ENCODE measurements around the gene LILRB2.
"Not testable (repeated sequence)": the region's sequence is repeated elsewhere in the genome, so short reads cannot be mapped to it uniquely, and the experiment has no call there.

The LILRB2 gene

DNA sequence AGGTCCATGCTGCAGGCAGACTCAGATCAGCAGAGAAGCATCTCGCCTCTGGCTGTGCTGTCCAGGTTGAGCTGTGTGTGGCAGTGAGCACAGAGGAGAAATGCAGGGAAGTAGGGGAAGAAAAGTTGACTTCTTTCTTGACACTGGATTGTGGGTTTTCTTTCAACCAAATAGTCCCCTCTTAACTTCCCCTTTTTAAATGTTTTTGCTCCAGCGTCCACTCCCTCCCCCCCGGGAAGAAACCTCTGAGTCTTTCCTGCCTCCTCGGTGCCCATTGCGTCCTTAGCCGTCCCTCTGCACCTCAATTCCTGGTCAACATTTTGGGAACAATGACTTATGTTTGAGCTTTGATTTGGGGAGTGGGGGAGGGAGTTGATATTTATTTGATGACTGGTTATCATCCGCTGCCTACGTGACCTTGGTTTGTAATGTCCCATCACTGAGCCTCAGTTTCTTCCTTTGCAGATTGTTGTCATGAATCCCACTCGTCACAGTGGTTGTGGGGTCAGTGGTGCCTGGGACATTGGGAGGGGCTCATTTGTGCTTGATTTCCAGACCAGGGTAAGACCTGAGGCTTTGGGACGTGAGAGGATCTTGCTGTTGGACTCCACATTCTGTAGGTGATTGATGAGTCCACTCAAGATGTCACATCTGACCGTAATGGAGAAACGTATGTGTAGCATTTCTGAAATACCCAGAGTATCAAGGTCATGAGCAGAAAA lies at the start of gene LILRB2:
Gene LILRB2, minus strand, starts transcription at position 104 of the 722 bp plus-strand sequence. CDS start 614 bp downstream, outside the sequence.
- no peak for DNase-seq (ENCODE audit: low read depth in 2 of 2)

DNA sequence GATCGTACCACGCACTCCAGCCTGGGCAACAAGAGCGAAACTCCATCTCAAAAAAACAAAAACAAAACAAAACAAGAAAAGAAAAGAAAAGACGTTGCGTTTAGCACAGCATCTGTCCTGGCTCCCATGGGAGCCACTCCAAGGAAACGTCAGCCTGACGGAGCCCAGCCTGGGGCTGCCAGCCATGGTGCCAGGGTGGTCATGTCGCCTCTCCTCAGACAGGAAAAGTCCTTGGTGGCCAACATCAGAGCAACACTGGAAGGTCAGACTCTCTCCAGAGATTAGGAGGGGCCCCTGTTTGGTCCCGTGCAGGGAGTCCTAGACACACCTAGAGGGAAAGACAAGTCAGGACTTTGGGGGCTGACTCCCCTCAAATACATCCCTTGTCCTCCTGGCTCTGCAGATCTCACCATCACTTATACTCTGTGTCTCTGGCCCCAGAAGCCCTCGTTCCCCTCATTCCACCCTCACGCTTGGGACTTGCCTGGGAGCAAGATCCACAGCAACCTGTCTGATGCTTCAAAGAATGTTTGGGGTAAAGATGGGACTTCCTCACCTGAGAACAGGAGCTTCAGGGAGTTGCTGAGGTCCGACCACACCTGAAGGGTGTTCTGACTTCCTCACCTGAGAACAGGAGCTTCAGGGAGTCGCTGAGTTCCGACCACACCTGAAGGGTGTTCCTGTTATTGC lies 48.7 kb upstream of the LILRB2 start:
- no peak for DNase-seq (ENCODE audit: low read depth in 2 of 2)

DNA sequence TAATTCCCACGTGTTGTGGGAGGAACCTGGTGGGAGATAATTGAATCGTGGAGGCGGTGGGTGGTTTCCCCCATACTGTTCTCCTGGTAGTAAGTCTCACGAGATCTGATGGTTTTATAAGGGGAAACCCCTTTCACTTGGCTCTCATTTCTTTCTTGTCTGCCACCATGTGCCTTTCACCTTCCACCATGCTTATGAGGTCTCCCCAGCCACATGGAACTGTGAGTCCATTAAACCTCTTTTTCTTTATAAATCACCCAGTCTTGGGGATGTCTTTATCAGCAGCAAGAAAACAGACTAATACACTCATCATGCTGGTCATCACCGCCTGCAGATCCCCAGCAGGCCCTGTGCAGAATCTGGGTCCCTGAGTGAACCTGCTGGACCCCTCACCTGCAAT lies 47.9 kb upstream of the LILRB2 start:
- DNase-seq (ENCODE audit: low read depth in 2 of 2): not testable (repeated sequence)

DNA sequence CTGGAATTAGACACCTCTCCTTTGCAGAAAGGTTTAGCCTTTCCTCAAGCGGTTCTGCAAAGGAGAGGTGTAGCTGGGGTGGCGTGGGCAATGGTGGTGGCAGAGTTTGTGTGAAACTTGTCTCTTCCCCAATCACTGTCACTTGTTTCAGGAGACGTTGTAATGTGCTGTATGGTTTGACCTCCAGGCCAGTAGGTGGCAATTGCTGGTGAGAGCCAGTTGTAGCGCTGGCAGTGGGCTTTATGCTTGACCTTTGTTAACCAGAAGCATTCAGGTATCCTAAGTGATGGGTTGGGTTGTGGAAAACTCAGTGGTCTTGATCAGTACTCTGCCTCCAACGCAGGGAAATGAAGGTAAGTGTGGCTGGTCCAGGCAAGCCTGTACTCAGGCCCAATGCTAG lies 44.7 kb upstream of the LILRB2 start:
- DNase-seq (ENCODE audit: low read depth in 2 of 2): no peak

DNA sequence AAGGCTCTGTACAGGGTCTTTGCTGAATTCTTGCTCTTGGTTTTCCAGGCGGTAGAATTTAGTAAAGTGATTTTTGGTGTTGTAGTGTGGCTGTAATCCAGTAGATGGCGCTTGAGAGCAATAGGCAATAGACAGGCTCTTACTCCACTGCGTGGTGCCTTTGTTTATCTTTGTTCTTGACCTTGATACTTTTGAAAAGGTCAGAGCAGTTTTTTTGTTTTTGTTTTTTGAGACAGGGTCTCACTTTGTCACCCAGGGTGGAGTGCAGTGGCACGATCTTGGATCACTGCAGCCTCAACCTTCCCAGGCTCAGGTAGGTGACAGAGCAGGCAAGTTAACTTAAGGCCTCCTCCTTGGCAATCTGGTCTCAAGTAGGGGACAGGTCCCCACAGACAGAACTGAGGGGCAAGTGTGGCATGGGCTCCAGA lies 44.3 kb upstream of the LILRB2 start:
- no peak for DNase-seq (ENCODE audit: low read depth in 2 of 2)

DNA sequence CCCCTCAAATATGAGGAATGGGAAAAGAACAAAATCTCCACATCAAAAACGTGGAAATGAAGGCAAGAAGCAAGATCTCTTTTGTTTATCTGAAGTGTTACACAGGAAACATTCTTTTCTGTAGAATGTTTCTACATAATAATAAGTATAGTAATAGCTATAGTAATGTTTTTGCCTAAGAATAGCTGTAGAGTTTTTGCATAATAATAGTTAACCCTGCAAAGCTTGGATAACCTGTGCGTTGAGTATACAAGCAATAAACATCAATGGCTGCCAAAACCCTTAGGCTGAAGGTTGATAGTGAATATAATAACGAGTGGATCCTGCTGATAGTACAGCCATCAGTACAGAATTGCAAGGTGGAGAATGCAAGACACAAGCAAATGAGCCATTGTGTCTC lies 43.2 kb upstream of the LILRB2 start:
- no peak for DNase-seq (ENCODE audit: low read depth in 2 of 2)

DNA sequence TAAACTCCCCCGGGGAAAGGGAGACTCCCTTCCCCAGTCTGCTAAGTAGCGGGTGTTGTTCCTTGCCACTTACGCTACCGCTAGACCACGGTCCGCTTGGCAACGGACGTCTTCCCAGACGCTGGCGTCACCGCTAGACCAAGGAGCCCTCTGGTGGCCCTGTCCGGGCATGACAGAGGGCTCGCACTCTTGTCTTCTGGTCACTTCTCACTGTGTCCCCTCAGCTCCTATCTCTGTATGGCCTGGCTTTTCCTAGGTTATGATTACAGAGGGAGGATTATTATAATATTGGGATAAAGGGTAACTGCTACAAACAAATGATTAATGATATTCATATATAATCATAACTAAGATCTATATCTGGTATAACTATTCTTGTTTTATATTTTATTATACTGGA lies 42.0 kb upstream of the LILRB2 start:
- DNase-seq (ENCODE audit: low read depth in 2 of 2): not testable (repeated sequence)

DNA sequence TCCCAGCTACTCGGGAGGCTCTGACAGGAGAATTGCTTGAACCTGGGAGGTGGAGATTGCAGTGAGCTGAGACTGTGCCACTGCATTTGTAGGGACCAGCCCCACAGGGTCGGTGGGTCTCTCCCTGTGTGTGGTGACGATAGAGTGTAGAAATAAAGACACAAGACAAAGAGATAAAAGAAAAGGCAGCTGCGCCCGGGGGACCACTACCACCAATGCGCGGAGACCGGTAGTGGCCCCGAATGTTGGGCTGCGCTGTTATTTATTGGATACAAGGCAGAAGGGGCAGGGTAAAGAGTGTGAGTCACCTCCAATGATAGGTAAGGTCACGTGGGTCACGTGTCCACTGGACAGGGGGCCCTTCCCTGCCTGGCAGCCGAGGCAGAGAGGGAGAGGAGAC lies 41.4 kb upstream of the LILRB2 start:
- DNase-seq (ENCODE audit: low read depth in 2 of 2): not testable (repeated sequence)

DNA sequence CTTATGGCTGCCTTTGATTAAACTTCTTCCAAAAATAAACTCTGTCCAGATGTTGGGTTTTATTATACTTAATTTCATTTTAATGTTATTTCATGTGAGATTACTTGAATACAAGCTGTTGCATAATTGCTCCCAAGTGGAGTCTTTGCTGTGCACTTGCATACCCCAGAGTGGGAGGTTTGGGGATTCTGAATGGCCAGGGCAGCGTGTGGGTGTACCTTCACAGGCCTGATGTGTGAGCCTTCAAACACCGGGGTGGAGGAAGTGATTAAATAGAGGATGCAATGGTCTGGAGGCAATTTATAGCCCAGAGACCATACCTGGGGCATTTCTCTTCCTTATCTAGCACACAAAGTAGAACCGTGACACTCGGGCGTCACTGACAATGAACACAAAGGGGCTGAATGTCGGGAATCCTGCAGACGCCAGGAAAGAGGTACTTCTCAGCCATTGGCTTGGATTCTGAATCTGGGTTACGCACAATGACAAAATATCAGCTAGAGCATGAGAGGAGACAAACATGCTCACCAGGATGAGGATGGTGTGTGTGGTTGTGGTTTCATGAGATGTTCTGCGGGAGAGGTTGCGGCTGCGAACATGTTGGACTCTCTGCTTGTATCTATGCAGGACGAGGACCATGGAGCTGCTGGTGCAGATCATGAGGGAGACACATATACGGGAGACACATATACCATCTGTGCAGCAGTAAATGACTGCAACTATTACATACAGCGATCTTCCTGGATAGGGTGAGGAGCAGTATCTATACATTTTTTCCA lies 39.2 kb upstream of the LILRB2 start:
- no peak for DNase-seq (ENCODE audit: low read depth in 2 of 2)

DNA sequence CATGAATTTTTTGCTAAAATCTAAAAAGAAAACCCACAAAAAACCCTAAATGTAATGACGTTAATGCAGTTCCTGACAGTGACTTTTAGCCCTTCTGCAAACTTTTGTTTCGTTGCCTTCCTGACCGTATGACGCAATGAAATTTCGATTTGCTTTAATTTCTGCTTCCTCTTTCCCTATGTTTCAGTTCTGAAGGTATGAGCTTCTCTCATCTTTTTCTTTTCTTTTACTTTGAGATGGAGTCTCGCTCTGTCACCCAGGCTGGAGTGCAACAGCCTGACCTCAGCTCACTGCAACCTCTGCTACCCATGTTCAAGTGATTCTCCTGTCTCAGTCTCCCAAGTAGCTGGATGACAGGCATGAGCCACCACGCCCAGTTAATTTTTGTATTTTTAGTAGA lies 38.1 kb upstream of the LILRB2 start:
- DNase-seq (ENCODE audit: low read depth in 2 of 2): no peak

DNA sequence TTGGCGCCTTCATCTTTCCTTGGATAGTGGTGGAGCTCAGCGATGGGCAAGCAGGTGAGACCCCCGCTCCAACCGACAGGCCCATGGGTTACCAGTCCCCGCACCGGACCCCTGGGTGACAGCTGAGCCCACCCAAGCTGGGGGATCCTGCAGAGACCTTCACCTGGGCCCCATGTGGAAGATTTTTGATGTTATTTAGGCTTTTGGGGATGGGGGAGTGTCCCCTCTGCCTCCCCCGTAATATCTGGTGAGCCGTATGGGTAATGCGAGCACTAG lies 37.0 kb upstream of the LILRB2 start:
- no peak for DNase-seq (ENCODE audit: low read depth in 2 of 2)

DNA sequence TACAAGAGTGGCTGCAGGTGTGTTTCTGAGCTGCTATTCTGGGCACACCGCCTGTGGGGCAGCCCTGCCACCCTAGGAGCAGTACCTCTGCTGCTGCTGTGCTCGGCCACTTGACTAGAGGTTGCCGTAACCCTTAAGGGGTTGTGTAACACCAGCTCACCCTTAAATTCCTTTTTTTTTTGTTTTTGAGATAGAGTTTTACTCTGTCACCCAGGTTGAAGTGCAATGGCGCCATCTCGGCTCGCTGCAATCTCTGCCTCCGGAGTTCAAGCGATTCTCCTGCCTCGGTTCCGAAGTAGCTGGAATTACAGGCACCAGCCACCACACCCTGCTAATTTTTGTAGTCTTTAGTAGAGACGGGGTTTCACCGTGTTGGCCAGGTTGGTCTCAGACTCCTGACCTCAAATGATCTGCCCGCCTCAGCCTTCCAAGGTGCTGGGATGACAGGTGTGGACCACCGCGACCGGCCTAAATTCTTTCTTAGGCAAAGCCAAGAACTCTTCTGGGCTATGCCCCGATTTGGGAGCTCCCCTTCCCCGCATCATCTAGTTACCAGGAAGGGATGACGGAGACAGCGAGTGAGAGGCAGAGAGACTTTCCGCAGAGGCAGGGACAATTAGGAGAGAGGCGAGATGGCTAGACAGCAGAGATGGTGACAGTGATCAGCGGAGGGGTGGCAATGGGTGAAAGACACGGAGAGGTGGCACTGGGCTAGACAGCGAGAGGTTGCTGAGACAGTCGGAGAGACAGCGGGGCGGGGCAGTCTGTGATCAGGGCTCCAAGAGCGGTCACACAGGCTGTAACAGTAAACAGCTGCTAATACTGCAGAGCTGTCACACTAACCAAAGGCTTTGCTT lies 36.4 kb upstream of the LILRB2 start:
- DNase-seq (ENCODE audit: low read depth in 2 of 2): no peak

DNA sequence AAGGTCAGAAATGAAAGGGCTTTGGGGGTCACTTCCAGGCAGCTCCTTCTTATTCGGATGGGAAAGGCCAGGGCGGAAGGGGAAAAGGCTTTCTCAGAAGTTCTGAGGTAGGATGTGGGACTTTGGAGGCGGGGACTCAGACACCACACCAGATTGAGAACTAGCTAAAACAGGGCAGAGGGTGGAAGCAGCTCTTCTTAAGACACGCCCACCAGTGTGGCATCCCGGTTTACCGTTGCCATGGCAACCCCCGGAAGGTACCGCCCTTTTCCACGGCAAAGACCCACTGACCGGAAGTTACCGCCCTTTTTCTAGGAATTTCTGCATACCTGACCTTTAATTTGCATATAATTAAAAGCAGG lies 35.8 kb upstream of the LILRB2 start:
- DNase-seq (ENCODE audit: low read depth in 2 of 2): no peak

DNA sequence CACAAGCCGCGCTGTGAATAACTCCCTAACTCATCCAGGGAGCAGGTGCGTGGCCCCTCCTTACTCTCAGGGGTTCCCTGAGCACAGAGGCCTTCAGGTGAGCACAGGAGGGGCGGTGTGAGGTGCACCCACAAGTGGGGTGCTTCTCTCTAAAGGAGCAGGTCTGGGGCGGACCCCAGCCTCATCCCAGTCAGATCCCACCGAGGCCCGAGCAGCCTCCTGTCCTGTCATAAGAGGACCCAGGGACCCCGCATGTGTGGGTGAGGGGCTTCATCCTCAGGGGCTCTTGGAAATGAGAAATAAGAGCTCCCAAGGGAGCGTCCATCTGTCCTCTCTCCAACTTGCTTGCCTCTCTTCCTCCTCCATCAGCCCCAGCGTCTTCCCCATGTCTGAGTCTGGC lies 35.0 kb upstream of the LILRB2 start:
- DNase-seq (ENCODE audit: low read depth in 2 of 2): no peak

DNA sequence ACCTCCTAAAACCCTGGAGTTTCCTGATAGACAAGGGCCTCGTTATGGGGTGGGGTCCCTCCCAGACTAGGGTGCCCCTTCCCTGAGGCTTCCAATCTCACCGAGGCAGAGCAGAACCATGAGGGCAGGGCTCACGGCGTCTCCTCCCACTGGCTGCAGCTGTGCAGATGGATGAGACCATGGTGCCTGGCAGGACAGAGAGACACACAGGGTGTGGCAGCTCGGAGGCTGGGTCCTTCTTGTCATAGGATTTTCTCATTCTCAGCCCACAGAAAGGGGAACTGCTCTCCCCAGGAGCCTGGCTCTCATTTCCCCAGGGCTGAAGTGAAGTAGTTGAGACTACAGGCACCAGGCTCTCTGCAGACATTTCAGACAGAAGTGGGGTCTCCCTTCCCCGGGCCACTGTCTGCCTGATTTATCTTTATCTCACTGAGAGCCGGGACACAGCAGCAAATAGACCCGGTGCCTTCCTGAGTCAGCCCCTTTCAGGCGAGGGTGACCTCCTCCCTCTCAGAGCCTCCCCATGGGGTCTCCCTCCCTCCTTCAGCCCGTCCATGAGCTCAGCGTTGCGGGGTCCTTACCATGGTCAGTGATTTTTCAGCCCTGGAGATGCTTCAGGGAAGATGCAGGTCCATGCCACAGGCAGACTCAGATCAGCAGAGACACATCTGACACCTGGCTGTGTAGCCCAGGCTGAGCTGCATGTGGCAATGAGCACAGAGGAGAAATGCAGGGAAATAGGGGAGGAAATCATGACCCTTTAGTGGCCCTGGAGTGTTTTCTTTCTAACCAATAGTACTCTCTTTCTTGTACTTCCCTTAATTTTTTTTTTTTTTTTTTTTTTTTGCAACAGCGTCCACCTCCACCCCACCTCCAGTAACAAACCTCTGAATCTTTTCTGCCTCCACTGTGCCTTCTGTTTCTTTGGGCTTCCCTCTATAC lies 31.8 kb upstream of the LILRB2 start, which contains the start of gene LILRA5:
Gene LILRA5, minus strand, starts transcription at position 731 of the 942 bp plus-strand sequence. Its CDS starts 147 bp downstream, at position 584.
- no peak for DNase-seq (ENCODE audit: low read depth in 2 of 2)

DNA sequence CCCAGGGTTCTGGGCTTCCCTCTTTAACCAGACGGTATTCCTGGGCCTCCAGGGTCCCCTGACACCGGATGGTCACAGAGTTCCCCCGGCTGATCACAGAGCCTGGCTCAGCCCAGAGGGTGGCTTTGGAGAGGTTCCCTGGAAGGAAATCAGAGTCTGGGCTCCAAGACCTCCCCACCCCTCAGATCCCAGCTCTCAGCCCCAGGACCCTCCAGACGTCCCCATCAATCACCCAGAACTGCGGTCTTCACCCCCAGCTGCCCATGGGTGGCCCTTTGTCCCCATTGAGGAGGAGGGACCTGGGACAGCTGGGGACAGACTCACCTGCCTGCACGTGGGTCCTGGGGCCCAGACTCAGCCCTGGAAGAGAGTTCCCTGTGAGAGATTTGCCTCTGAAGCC lies 31.1 kb upstream of the LILRB2 start:
- no peak for DNase-seq (ENCODE audit: low read depth in 2 of 2)

DNA sequence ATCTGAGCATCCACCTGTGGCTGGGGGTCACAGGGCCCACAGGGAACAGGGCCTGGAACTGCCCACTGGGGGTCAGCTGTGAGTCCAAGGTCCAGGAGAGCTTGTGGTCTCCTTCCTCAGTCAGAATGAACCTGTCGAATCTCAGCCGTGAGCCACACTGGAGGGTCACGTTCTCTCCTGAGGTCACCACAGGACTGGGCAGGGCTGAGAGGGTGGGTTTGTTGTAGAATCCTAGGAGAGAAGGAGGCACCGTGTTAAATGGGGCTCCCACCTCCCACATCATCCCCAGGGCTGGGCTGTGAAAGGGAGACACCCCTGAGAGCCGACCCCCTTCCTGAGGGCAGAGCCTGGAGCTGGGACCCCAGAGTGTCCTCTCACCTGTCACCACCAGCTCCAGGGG lies 30.6 kb upstream of the LILRB2 start:
- DNase-seq (ENCODE audit: low read depth in 2 of 2): no peak

DNA sequence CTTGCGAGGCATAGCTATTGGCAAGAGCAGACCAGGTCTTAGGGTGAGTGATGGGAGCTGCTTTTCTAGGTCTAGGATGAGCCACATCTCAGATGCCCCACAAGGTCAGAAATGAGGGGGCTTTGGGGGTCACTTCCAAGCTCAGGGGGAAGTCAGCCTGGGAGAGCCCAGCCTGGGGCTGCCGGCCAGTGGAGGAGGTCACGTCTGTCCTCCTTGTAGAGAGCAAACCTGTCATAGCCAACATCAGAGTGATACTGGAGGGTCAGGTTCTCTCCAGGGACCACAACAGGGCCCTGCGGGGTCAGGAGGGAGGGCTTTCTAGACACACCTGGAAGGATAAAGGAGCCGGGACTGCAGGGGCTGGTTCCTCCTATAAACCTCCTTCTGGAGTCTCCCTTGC lies 29.6 kb upstream of the LILRB2 start:
- DNase-seq (ENCODE audit: low read depth in 2 of 2): no peak

DNA sequence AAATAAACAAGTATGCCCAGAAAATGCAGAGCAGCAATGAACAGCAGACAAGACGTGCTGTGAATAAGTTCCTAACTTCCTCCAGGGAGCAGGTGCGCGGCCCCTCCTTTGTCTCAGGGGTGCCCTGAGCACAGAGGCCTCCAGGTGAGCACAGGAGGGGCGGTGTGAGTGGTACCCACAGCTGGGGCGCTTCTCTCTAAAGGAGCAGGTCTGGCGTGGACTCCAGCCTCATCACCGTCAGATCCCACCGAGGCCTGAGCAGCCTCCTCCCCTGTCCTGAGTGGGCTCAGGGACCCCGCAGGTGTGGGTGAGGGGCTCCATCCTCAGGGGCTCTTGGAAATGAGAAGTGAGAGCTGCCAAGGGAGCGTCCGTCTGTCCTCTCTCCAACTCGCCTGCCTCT lies 28.9 kb upstream of the LILRB2 start:
- no peak for DNase-seq (ENCODE audit: low read depth in 2 of 2)

DNA sequence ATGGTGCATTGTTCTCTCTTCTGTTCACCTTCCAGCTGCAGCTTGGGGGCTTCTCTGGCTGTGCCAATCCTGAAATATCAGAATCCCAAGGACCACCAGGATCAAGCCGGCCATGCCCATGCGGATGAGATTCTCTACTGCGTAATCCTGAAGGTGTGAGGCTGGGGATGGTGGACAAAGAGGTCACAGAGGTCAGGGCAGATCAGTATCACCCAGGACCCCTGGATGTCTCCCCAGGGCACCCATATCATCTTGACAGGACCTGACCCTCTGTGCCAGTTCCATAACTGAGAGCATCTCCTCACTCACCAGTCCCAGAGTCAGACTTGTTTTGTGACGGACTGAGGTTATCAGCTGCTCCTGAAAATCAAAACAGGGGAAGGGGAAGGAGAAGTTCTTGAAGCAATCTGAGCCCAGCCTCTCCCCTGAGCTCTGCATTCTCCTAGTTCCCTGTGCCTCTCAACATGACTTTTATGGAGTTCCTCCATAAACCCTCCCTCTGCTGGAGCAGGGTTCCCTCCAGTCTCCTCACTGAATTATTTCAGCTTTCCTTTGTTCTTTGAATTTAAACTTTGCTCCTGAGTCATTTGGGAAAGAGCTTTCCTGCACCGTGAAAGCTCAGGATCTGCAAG lies 26.6 kb upstream of the LILRB2 start:
- DNase-seq (ENCODE audit: low read depth in 2 of 2): no peak

Data from fibroblast of skin of left quadriceps (primary cell).